Measurements from ENCODE around the gene RAB30.

The RAB30 gene

DNA sequence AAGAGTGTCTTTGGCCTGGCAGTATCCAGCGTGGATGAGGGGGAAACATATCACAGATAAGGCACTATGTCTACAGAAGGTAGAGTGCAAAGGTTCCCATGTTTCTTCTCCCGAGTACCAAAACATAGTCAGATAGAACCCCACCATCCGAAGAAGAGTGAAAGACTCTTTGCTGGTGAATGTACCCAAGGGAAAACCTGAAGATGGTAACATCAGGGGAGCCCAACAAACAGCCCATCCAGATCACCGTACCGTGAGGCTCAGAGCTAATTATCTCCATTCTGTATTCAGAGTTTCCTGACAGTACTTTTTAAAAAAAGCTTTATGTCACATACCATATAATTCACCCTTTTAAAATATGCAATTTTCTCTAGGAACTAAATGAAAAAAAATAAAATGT is 44.4 kb downstream of the RAB30 start:
- H3K27ac ChIP-seq (replicated peaks), result no peak overlapping the region
- TF ChIP-seq SPI1 (IDR thresholded peaks at IDR 0.05; ENCODE audit: borderline replicate concordance, low read depth) (no peak), CTCF (IDR thresholded peaks at IDR 0.05; ENCODE audit: insufficient read depth, low read length) (no peak), GABPA (IDR thresholded peaks at IDR 0.05; ENCODE audit: low read depth) (no peak), REST (IDR thresholded peaks at IDR 0.05; ENCODE audit: insufficient replicate concordance, low read depth) (no peak), POLR2AphosphoS5 (IDR thresholded peaks at IDR 0.05; ENCODE audit: low read depth) (no peak)

GRCh38 chr11:83026229-83026628 is 45.5 kb downstream of the RAB30 start:
- TF ChIP-seq GABPA (IDR thresholded peaks at IDR 0.05; ENCODE audit: low read depth) (no peak), REST (IDR thresholded peaks at IDR 0.05; ENCODE audit: insufficient replicate concordance, low read depth) (no peak), SPI1 (IDR thresholded peaks at IDR 0.05; ENCODE audit: borderline replicate concordance, low read depth) (no peak), CTCF (IDR thresholded peaks at IDR 0.05; ENCODE audit: insufficient read depth, low read length) (no peak), POLR2AphosphoS5 (IDR thresholded peaks at IDR 0.05; ENCODE audit: low read depth) (no peak)
- H3K4me3 ChIP-seq (replicated peaks; ENCODE audit: insufficient read depth, low read length), result no peak overlapping the region
- DNase-seq (ENCODE audit: low read depth in 1 of 2, low spot score in 1 of 2), result no peak
- no peaks in the 10 kb centered on the region for H3K27me3 ChIP-seq (ENCODE audit: insufficient read depth, poor library complexity, severe bottlenecking)
- H3K27ac ChIP-seq (replicated peaks), result no peak overlapping the region

More for the DNA sequence above, 44.4 kb downstream of the RAB30 start:
- H3K27me3 ChIP-seq (ENCODE audit: insufficient read depth, poor library complexity, severe bottlenecking), result no peaks in the 10 kb centered on the region
- DNase-seq (ENCODE audit: low read depth in 1 of 2, low spot score in 1 of 2), result no peak
- no peak overlapping the region for H3K4me3 ChIP-seq (replicated peaks; ENCODE audit: insufficient read depth, low read length)

DNA sequence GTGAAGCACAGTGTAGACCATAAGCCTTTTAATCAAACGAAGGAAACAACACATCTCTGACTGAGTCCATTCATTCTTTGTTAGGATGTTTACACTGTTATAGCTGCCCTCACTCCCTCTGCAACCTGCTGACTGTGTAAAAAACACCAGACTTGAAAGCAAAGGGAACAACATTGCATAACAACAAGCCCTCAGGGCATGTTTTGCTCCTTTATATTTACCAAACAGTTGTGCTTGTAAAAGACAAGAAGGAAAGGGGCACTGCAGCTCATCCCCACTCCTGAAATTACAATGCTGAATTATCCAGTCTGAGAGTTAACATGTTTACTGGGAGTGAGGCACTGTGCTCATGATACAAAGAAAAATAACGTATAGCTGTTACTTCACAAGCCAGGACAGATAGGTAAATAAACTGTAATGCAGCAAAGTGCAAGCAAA is 46.4 kb downstream of the RAB30 start:
- Histone ChIP-seq H3K27ac (replicated peaks) (no peak overlapping the region), H3K4me3 (replicated peaks; ENCODE audit: insufficient read depth, low read length) (no peak overlapping the region), H3K27me3 (ENCODE audit: insufficient read depth, poor library complexity, severe bottlenecking) (no peaks in the 10 kb centered on the region)
- no peak for DNase-seq (ENCODE audit: low read depth in 1 of 2, low spot score in 1 of 2)
- TF ChIP-seq GABPA (IDR thresholded peaks at IDR 0.05; ENCODE audit: low read depth) (no peak), CTCF (IDR thresholded peaks at IDR 0.05; ENCODE audit: insufficient read depth, low read length) (no peak), POLR2AphosphoS5 (IDR thresholded peaks at IDR 0.05; ENCODE audit: low read depth) (no peak), REST (IDR thresholded peaks at IDR 0.05; ENCODE audit: insufficient replicate concordance, low read depth) (no peak), SPI1 (IDR thresholded peaks at IDR 0.05; ENCODE audit: borderline replicate concordance, low read depth) (no peak)
